HG02970 (cell line): ENCODE data around the gene GPRIN2.
"Not testable (repeated sequence)": the region's sequence is repeated elsewhere in the genome, so short reads cannot be mapped to it uniquely, and the experiment has no call there.

Experiments
- ATAC-seq: cut with Tn5 transposase; IDR thresholded peaks from one replicate; pipeline ENCODE4 v1.9.1; 2021; ENCODE audit warnings: mild to moderate bottlenecking, moderate library complexity, moderate number of reproducible peaks; ENCODE audit not compliant: unreplicated experiment, low FRiP score

The GPRIN2 gene

GRCh38 chr10:46556515-46557318 lies at the start of gene GPRIN2:
Gene GPRIN2, minus strand, starts transcription at chr10:46556658. Its CDS starts 5,922 bp downstream, at chr10:46550736.
- ATAC-seq, result no peak

GRCh38 chr10:46600516-46600915 lies 44.1 kb upstream of the GPRIN2 start:
- not testable (repeated sequence) for ATAC-seq

- peak; percentile 84 for ATAC-seq
These were observed 41.3 kb upstream of the GPRIN2 start for GRCh38 chr10:46597616-46598246.

- not testable (repeated sequence) for ATAC-seq
These were observed 40.1 kb upstream of the GPRIN2 start for GRCh38 chr10:46596570-46596969.

GRCh38 chr10:46594453-46595063 lies 38.1 kb upstream of the GPRIN2 start:
- not testable (repeated sequence) for ATAC-seq

- ATAC-seq, result not testable (repeated sequence)
These were observed 36.8 kb upstream of the GPRIN2 start for GRCh38 chr10:46593307-46593706.

- not testable (repeated sequence) for ATAC-seq
These were observed 34.6 kb upstream of the GPRIN2 start for GRCh38 chr10:46591053-46591452.

- ATAC-seq, result not testable (repeated sequence)
These were observed 33.1 kb upstream of the GPRIN2 start for GRCh38 chr10:46589589-46589988.

GRCh38 chr10:46588221-46588620 lies 31.8 kb upstream of the GPRIN2 start:
- not testable (repeated sequence) for ATAC-seq

GRCh38 chr10:46587546-46587945 lies 31.1 kb upstream of the GPRIN2 start:
- not testable (repeated sequence) for ATAC-seq

- not testable (repeated sequence) for ATAC-seq
These were observed 28.8 kb upstream of the GPRIN2 start for GRCh38 chr10:46585246-46585645.

- not testable (repeated sequence) for ATAC-seq
These were observed 27.7 kb upstream of the GPRIN2 start for GRCh38 chr10:46584196-46584595.

GRCh38 chr10:46582568-46582967 lies 26.1 kb upstream of the GPRIN2 start:
- not testable (repeated sequence) for ATAC-seq

GRCh38 chr10:46581997-46582396 lies 25.5 kb upstream of the GPRIN2 start:
- ATAC-seq, result not testable (repeated sequence)

- ATAC-seq, result not testable (repeated sequence)
These were observed 22.9 kb upstream of the GPRIN2 start for GRCh38 chr10:46579378-46579777.

GRCh38 chr10:46578474-46579178 lies 22.2 kb upstream of the GPRIN2 start, which contains the start of gene SYT15:
Gene SYT15, plus strand, starts transcription at chr10:46579128. Its CDS starts 41 bp downstream, at chr10:46579169.
- not testable (repeated sequence) for ATAC-seq

GRCh38 chr10:46577624-46578473 lies 21.4 kb upstream of the GPRIN2 start:
- not testable (repeated sequence) for ATAC-seq

GRCh38 chr10:46573884-46574283 lies 17.4 kb upstream of the GPRIN2 start:
- not testable (repeated sequence) for ATAC-seq

- not testable (repeated sequence) for ATAC-seq
These were observed 16.9 kb upstream of the GPRIN2 start for GRCh38 chr10:46573314-46573713.
